ENCODE measurements around the gene JAK3. TPM values are rescaled to one million over a fixed set of nuclear protein-coding genes. Genes with fewer than 3 reads are reported as not detected.

JAK3 gene
- total and polyA plus RNA-seq, 2 of the 13 experiments (the other 11 are each of a cell fraction or from before 2014, with no cell fraction given), result 3.4 to 18.6 TPM

DNA sequence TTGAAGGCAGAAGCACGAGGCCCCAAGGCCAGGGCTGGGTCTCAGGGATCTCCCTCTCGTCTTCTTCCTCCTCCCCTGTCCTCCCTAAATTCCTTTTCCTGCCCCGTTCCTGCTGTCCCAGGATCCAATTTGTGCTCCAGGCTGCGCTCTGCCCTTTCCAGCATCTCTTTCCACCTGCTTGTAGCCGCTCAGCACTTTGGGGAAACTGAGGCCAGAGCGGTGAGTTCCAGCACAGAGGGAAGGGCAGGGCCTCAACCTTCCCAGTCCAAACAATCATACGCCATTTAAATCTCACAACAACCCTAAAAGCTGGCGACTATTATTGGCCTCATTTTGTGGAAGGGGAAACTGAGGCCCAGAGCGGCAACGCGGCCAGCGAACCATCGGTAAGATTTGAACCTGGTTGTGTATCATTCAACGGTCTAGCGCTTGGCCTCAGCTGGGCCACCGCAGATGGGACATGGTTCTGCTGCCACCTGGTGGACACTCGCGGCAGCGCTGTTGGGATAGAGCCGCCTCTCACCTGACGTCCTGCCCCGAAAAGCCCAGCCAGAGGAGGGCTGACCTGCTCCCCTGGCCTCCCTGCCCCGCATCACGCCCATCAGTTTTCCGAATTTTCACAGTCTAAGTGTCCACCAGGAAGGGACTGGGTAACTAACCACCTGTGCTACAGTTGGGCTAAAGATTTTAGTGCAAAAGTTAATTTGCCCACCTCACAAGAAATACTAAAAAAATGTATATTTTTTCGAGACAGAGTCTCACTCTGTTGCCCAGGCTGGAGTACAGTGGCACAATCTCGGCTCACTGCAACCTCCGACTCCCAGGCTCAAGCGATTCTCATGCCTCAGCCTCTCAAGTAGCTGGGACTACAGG is 7.7 kb upstream of the JAK3 start (continued):
- TF ChIP-seq, protein P1, sequence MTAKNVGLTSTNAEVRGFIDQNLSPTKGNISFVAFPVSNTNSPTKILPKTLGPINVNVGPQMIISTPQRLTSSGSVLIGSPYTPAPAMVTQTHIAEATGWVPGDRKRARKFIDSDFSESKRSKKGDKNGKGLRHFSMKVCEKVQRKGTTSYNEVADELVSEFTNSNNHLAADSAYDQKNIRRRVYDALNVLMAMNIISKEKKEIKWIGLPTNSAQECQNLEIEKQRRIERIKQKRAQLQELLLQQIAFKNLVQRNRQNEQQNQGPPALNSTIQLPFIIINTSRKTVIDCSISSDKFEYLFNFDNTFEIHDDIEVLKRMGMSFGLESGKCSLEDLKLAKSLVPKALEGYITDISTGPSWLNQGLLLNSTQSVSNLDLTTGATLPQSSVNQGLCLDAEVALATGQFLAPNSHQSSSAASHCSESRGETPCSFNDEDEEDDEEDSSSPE (CRISPR knock-in tag; IDR thresholded peaks at IDR 0.05), result no peak
- no peak for TF ChIP-seq NAIF1 (CRISPR knock-in tag; IDR thresholded peaks at IDR 0.05; ENCODE audit: borderline replicate concordance)
- TF ChIP-seq KDM4B (CRISPR knock-in tag; IDR thresholded peaks at IDR 0.05), result no peak
- no peak for TF ChIP-seq ZNF891 (CRISPR knock-in tag; IDR thresholded peaks at IDR 0.05)
- no peak for TF ChIP-seq ADNP (CRISPR knock-in tag; IDR thresholded peaks at IDR 0.05)
- TF ChIP-seq ARNT (IDR thresholded peaks at IDR 0.05), result no peak
- TF ChIP-seq, protein P2, sequence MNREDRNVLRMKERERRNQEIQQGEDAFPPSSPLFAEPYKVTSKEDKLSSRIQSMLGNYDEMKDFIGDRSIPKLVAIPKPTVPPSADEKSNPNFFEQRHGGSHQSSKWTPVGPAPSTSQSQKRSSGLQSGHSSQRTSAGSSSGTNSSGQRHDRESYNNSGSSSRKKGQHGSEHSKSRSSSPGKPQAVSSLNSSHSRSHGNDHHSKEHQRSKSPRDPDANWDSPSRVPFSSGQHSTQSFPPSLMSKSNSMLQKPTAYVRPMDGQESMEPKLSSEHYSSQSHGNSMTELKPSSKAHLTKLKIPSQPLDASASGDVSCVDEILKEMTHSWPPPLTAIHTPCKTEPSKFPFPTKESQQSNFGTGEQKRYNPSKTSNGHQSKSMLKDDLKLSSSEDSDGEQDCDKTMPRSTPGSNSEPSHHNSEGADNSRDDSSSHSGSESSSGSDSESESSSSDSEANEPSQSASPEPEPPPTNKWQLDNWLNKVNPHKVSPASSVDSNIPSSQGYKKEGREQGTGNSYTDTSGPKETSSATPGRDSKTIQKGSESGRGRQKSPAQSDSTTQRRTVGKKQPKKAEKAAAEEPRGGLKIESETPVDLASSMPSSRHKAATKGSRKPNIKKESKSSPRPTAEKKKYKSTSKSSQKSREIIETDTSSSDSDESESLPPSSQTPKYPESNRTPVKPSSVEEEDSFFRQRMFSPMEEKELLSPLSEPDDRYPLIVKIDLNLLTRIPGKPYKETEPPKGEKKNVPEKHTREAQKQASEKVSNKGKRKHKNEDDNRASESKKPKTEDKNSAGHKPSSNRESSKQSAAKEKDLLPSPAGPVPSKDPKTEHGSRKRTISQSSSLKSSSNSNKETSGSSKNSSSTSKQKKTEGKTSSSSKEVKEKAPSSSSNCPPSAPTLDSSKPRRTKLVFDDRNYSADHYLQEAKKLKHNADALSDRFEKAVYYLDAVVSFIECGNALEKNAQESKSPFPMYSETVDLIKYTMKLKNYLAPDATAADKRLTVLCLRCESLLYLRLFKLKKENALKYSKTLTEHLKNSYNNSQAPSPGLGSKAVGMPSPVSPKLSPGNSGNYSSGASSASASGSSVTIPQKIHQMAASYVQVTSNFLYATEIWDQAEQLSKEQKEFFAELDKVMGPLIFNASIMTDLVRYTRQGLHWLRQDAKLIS (CRISPR knock-in tag; IDR thresholded peaks at IDR 0.05), result no peak
- no peak for TF ChIP-seq FOXC1 (CRISPR knock-in tag; IDR thresholded peaks at IDR 0.05; ENCODE audit: borderline replicate concordance)
- no peak for TF ChIP-seq ZNF337 (CRISPR knock-in tag; IDR thresholded peaks at IDR 0.05; ENCODE audit: borderline replicate concordance, low read depth)
- TF ChIP-seq NFRKB (IDR thresholded peaks at IDR 0.05), result no peak
- TF ChIP-seq ZNF83 (CRISPR knock-in tag; IDR thresholded peaks at IDR 0.05; ENCODE audit: borderline replicate concordance), result no peak
- TF ChIP-seq TAF1 (CRISPR knock-in tag; IDR thresholded peaks at IDR 0.05), result no peak
- TF ChIP-seq ZNF292 (CRISPR knock-in tag; IDR thresholded peaks at IDR 0.05; ENCODE audit: borderline replicate concordance, low read depth), result no peak
- no peak for TF ChIP-seq XBP1 (CRISPR knock-in tag; IDR thresholded peaks at IDR 0.05)
- TF ChIP-seq MIER3 (CRISPR knock-in tag; IDR thresholded peaks at IDR 0.05; ENCODE audit: borderline replicate concordance), result no peak
- no peak for TF ChIP-seq ZNF34 (CRISPR knock-in tag; IDR thresholded peaks at IDR 0.05; ENCODE audit: borderline replicate concordance)
- no peak for TF ChIP-seq ASH2L (IDR thresholded peaks at IDR 0.05; ENCODE audit: insufficient read length, low read depth, low read length)
- 0 out of 2 replicates have a peak, but pooled peaks have one; percentile 32 for TF ChIP-seq ZFX (CRISPR knock-in tag; IDR thresholded peaks at IDR 0.05; ENCODE audit: low read depth)
- TF ChIP-seq ELF1 (CRISPR knock-in tag; IDR thresholded peaks at IDR 0.05), result peak; percentile 32; the same call in 1 of the 2 replicates
- TF ChIP-seq PHF21A (CRISPR knock-in tag; IDR thresholded peaks at IDR 0.05), result peak; percentile 31; the same call in 1 of the 2 replicates
- TF ChIP-seq, protein P3, sequence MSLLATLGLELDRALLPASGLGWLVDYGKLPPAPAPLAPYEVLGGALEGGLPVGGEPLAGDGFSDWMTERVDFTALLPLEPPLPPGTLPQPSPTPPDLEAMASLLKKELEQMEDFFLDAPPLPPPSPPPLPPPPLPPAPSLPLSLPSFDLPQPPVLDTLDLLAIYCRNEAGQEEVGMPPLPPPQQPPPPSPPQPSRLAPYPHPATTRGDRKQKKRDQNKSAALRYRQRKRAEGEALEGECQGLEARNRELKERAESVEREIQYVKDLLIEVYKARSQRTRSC (CRISPR knock-in tag; IDR thresholded peaks at IDR 0.05; ENCODE audit: low read depth), result no peak
- TF ChIP-seq ZNF746 (CRISPR knock-in tag; IDR thresholded peaks at IDR 0.05), result no peak
- 0 out of 2 replicates have a peak, but pooled peaks have one; percentile 27 for TF ChIP-seq ZFP90 (CRISPR knock-in tag; IDR thresholded peaks at IDR 0.05; ENCODE audit: borderline replicate concordance)
- no peak for TF ChIP-seq HDAC6 (IDR thresholded peaks at IDR 0.05; ENCODE audit: low read depth, low read length)
- TF ChIP-seq, protein P4, sequence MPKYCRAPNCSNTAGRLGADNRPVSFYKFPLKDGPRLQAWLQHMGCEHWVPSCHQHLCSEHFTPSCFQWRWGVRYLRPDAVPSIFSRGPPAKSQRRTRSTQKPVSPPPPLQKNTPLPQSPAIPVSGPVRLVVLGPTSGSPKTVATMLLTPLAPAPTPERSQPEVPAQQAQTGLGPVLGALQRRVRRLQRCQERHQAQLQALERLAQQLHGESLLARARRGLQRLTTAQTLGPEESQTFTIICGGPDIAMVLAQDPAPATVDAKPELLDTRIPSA (CRISPR knock-in tag; IDR thresholded peaks at IDR 0.05; ENCODE audit: borderline replicate concordance), result no peak
